ENCODE measurements around the gene LRRC45.

The LRRC45 gene

GRCh38 chr17:82023447-82024241 lies 539 bp downstream of the LRRC45 start:
- TF ChIP-seq POLR2A (IDR thresholded peaks at IDR 0.05; ENCODE audit: low read length), result no peak
- no peak for TF ChIP-seq GATA1 (IDR thresholded peaks at IDR 0.05; ENCODE audit: low read depth, low read length)
- peak; percentile 63 to 66 for DNase-seq

DNA sequence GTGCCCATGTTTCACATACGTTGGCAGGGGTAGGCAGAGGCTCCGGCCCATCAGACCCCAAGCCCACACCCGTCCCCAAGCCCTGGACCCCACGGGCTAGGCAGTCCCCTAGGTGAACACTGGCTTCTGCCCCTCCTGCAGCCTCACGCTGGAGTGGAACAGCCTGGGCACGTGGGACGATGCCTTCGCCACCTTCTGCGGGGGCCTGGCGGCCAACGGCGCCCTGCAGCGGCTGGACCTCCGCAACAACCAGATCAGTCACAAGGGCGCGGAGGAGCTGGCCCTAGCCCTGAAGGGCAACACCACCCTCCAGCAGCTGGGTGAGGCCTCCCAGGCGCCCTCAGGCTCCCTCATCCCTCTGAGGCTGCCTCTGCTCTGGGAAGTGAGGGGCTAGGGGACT lies 1.8 kb downstream of the LRRC45 start:
- DNase-seq, result no peak
- no peak for TF ChIP-seq GATA1 (IDR thresholded peaks at IDR 0.05; ENCODE audit: low read depth, low read length)
- TF ChIP-seq POLR2A (IDR thresholded peaks at IDR 0.05; ENCODE audit: low read length), result no peak

GRCh38 chr17:82025401-82026107 lies 2.4 kb downstream of the LRRC45 start:
- no peak for DNase-seq
- TF ChIP-seq GATA1 (IDR thresholded peaks at IDR 0.05; ENCODE audit: low read depth, low read length), result no peak
- TF ChIP-seq POLR2A (IDR thresholded peaks at IDR 0.05; ENCODE audit: low read length), result no peak

GRCh38 chr17:82028246-82028645 lies 5.1 kb downstream of the LRRC45 start:
- no peak for DNase-seq
- no peak for TF ChIP-seq GATA1 (IDR thresholded peaks at IDR 0.05; ENCODE audit: low read depth, low read length)

DNA sequence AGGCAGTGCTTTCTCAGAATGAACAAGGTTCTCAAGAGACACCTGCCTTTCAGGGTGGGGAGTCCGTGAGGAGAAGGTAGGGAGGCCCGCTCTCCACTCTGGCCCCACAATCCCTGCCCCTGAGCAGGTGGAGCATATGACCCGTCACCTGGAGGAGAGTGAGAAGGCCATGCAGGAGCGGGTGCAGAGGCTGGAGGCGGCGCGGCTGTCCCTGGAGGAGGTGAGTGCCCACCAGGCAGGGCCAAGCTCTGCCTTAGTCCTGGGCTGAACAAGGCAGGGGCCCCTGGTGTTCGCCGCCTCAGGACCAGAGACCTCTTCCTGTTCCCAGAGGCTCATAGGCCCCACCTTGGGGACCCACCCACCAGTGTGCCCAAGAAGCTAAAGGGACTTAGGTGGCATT lies 5.9 kb downstream of the LRRC45 start:
- no peak for DNase-seq
- TF ChIP-seq GATA1 (IDR thresholded peaks at IDR 0.05; ENCODE audit: low read depth, low read length) (no peak), POLR2A (IDR thresholded peaks at IDR 0.05; ENCODE audit: low read length) (no peak)

GRCh38 chr17:82029391-82029790 lies 6.3 kb downstream of the LRRC45 start:
- TF ChIP-seq POLR2A (IDR thresholded peaks at IDR 0.05; ENCODE audit: low read length), result no peak
- no peak for TF ChIP-seq GATA1 (IDR thresholded peaks at IDR 0.05; ENCODE audit: low read depth, low read length)
- DNase-seq, result no peak

DNA sequence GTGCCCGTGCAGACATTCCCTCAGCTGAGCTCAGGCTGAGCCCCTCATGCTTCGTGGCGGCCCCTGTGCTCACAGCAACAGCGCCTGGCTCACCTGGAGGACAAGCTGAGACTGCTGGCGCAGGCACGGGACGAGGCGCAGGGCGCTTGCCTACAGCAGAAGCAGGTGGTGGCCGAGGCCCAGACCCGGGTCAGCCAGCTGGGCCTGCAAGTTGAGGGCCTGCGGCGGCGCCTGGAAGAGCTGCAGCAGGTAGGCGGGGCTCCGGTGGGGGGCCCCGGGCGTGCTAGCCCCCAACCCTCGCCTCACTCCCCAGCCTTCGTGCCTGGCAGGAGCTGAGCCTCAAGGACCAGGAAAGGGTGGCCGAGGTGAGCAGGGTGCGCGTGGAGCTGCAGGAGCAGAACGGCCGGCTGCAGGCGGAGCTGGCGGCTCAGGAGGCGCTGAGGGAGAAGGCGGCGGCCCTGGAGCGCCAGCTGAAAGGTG lies 6.9 kb downstream of the LRRC45 start:
- no peak for DNase-seq
- TF ChIP-seq GATA1 (IDR thresholded peaks at IDR 0.05; ENCODE audit: low read depth, low read length) (no peak), POLR2A (IDR thresholded peaks at IDR 0.05; ENCODE audit: low read length) (no peak)

GRCh38 chr17:82030470-82031302 lies 7.6 kb downstream of the LRRC45 start:
- TF ChIP-seq POLR2A (IDR thresholded peaks at IDR 0.05; ENCODE audit: low read length) (no peak), GATA1 (IDR thresholded peaks at IDR 0.05; ENCODE audit: low read depth, low read length) (no peak)
- peak; percentile 83 to 89 for DNase-seq

GRCh38 chr17:82031303-82031884 lies 8.3 kb downstream of the LRRC45 start, which contains the start of gene RAC3:
TSS of gene RAC3 (plus strand) at chr17:82031678. CDS start at chr17:82031762, 84 bp downstream.
- peak; percentile 54 to 60 for DNase-seq
- TF ChIP-seq GATA1 (IDR thresholded peaks at IDR 0.05; ENCODE audit: low read depth, low read length) (no peak), POLR2A (IDR thresholded peaks at IDR 0.05; ENCODE audit: low read length) (no peak)

GRCh38 chr17:82031885-82032627 lies 9.0 kb downstream of the LRRC45 start:
- DNase-seq, result peak; percentile 60
- TF ChIP-seq POLR2A (IDR thresholded peaks at IDR 0.05; ENCODE audit: low read length), result no peak
- no peak for TF ChIP-seq GATA1 (IDR thresholded peaks at IDR 0.05; ENCODE audit: low read depth, low read length)

DNA sequence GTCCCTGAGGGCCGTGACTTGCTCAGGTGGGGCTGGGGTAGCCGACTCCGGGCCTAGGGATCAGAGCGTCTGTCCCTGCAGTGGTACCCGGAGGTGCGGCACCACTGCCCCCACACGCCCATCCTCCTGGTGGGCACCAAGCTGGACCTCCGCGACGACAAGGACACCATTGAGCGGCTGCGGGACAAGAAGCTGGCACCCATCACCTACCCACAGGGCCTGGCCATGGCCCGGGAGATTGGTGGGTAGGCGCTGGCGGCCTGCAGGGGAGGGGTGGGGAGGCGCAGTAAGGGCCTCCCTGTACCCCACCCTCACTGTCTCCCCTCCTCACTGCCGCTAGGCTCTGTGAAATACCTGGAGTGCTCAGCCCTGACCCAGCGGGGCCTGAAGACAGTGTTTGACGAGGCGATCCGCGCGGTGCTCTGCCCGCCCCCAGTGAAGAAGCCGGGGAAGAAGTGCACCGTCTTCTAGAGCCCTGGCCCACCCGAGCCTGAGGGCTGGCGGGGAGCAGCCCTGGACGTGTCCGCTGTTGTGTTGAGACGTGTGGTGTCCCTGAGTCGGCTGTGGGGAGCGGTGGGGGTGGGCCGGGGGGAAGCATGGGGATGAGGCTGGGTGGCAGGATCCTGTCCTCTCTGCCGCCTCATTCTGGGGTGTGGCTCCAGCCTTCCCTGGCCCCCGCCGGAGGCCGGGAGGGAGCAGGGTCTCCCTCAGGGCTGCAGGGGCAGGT lies 10.4 kb downstream of the LRRC45 start:
- no peak for DNase-seq
- TF ChIP-seq POLR2A (IDR thresholded peaks at IDR 0.05; ENCODE audit: low read length) (no peak), GATA1 (IDR thresholded peaks at IDR 0.05; ENCODE audit: low read depth, low read length) (no peak)

GRCh38 chr17:82034371-82035011 lies 11.4 kb downstream of the LRRC45 start:
- DNase-seq, result no peak
- TF ChIP-seq GATA1 (IDR thresholded peaks at IDR 0.05; ENCODE audit: low read depth, low read length), result no peak
- no peak for TF ChIP-seq POLR2A (IDR thresholded peaks at IDR 0.05; ENCODE audit: low read length)
